SH-SY5Y (cell line): ENCODE data around the gene MAP4K1.

Experiments
- GATA2 ChIP-seq: IDR thresholded peaks from 2 replicates; pipeline ENCODE4 v1.6.1; 2011; ENCODE audit warnings: mild to moderate bottlenecking, low read depth, low read length
- GATA3 ChIP-seq: IDR thresholded peaks from 2 replicates; pipeline ENCODE4 v1.6.1; 2011; ENCODE audit warnings: low read depth, mild to moderate bottlenecking, low read length, moderate library complexity

The MAP4K1 gene

GRCh38 chr19:38580080-38580479 lies 37.7 kb downstream of the MAP4K1 start:
- TF ChIP-seq GATA3: no peak
- TF ChIP-seq GATA2: no peak

DNA sequence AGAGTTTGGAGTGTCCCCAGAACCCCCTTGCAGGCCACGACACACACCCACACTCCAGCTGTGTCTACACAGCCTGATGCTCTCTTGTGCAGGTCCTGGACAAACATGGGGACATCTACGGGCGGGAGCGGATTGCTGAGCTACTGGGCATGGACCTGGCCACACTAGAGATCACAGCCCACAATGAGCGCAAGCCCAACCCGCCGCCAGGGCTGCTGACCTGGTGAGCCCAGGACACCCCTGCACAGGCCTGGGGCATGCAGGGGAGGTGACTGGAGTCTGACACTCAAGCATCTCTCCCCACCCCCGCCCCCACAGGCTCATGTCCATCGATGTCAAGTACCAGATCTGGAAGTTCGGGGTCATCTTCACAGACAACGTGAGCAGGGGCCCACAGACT lies 39.9 kb downstream of the MAP4K1 start:
- no peak for TF ChIP-seq GATA3
- no peak for TF ChIP-seq GATA2

DNA sequence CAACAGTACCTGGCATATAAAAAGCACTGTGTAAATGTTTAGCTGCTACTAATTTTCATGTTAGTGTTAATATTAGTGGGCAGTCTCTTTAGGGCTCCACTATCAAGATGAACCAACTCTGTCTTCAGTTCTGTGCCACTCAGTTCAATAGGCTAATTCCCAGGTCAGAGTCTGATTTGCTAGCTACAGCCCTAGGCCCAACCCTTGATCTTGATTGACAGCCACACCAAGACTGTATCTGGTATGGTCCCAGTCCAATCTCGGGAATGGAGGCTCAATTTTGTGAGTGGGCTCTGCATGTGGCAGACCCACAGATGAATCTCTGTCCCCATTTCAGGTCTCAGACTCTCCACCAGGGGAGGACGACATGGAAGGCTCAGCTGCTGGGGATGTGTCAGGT lies 46.1 kb downstream of the MAP4K1 start:
- TF ChIP-seq GATA3 (no peak), GATA2 (no peak)

- TF ChIP-seq GATA3 (no peak), GATA2 (no peak)
Observed at GRCh38 chr19:38569368-38569983, 48.3 kb downstream of the MAP4K1 start.

DNA sequence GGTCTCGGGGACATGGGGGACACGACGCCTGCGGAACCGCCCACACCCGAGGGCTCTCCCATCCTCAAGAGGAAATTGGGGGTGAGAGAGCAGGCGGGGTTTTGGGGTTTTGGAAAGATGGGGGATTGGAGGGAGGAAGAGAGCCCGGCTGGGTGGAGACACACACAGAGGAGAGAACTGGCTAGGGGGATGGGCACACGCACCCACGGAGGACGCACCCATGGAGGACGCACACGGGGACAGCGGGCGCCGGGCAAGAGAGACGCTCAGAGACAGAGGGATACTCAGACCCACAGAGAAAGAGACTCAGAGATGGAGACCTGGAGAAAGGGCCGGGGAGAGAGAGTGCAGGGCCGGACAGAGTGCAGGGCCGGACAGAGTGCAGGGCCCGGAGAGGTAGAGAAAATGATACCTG lies 52.1 kb downstream of the MAP4K1 start:
- no peak for TF ChIP-seq GATA2
- TF ChIP-seq GATA3: no peak

GRCh38 chr19:38564981-38565690 lies 52.6 kb downstream of the MAP4K1 start:
- TF ChIP-seq GATA2: no peak
- TF ChIP-seq GATA3: no peak

DNA sequence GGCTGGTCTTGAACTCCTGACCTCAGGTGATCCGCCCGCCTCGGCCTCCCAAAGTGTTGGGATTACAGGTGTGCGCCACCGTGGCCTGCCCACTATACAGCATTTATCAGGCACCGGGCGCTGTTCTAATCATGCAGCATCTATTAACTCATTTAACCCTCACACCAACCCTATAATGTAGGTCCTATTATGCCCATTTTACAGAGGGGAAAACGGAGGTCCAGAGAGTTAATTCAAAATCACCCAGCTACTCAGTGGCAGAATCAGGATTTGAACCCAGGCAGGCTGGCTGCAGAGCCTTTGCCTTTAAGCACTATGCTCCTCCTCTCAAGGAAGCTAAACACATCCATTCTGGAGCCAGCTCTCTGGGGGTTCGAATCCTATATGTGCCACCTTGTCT lies 54.3 kb downstream of the MAP4K1 start:
- TF ChIP-seq GATA3: no peak
- TF ChIP-seq GATA2: no peak

DNA sequence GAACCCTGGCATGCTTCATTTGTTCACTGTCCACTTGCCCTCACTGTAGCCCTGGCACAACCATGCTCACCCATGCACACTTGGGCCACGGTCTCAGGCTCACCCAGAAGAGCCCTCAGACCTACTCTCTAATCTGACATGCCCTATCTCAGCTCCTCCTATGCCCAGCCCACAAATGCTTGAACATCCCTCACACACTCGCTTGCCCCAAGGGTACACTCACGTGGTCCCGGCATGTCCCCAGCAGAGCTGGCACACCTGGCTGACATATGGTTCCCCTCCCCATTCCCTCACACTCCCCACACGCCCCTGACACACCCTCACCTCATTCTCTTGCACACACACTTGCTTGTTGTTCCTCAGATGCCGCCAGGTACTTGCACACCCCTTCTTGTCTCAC lies 55.7 kb downstream of the MAP4K1 start:
- TF ChIP-seq GATA2 (no peak), GATA3 (no peak)

DNA sequence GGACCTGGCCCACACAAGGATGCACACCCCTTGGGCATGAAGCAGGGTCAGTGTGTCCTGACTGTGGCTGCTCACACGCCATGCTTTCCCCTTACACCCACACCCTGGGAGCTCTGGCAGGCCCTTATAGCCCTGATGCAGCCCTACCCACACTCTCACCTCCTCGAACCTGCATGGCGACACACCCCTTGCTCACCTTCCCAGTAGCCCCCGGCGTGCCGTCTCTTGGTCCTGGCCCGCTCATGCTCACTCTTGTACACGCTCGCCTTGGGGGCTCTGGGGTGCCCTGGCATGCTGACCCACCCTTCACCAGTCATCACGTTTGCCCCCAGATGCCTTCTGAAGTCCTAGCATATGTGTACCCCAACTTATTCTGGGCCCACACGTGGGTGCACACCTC lies 56.1 kb downstream of the MAP4K1 start:
- no peak for TF ChIP-seq GATA2
- TF ChIP-seq GATA3: no peak

DNA sequence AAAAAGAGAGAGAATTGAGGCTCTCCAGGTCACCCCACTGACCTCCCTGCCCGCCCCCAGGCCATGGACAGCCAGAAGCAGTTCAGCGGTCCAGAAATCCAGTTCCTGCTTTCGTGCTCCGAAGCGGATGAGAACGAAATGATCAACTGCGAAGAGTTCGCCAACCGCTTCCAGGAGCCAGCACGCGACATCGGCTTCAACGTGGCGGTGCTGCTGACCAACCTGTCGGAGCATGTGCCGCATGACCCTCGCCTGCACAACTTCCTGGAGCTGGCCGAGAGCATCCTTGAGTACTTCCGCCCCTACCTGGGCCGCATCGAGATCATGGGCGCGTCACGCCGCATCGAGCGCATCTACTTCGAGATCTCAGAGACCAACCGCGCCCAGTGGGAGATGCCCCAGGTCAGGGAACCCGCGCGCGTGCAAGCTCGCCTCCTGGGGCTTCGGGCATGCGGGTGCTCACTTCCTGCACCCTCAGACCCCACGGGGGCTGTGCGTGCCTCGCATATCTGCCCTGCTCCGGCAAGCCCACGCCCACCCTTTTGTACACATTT lies 56.6 kb downstream of the MAP4K1 start:
- TF ChIP-seq GATA2 (no peak), GATA3 (no peak)

DNA sequence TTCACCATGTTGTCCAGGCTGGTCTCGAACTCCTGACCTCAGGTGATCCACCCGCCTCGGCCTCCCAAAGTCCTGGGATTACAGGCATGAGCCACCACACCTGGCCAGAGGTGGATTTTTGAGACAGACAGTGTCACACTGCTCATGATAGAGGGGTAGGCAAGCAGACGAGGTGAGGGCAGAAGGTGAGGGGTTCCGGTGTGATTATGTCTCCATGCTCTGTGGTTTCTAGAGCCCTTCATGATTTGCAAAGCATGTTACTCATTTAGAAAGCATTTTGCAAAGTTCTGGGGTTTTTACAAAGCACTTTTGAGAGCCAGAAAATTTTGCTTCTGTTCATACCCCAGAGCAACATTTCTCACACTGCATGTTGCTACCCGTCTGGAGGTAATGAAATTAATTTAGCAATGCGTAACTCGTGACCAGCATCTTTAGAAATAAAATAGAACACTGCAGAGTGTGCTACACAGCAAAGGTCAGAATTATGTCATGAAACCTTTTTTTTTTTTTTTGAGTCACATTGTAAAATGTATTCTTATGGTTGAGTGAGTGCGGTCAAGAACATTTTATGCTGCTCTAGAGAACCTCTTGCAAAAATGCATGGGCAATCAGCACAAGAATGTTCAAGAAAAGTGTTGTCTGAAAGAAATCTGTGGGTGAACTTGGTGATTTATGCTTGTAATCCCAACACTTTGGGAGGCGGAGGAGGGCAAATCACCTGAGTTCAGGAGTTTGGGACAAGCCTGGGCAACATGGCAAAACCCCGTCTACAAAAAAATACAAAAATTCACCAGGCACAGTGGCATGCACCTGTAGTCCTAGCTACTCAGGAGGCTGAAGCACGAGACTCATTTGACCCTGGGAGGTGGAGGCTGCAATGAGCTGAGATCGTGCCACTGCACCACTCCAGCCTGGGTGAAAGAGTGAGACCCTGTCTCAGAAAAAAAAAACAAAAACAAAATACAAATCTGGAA lies 58.0 kb downstream of the MAP4K1 start:
- TF ChIP-seq GATA3 (no peak), GATA2 (no peak)

GRCh38 chr19:38557205-38557799 lies 60.5 kb downstream of the MAP4K1 start:
- TF ChIP-seq GATA3 (no peak), GATA2 (no peak)

DNA sequence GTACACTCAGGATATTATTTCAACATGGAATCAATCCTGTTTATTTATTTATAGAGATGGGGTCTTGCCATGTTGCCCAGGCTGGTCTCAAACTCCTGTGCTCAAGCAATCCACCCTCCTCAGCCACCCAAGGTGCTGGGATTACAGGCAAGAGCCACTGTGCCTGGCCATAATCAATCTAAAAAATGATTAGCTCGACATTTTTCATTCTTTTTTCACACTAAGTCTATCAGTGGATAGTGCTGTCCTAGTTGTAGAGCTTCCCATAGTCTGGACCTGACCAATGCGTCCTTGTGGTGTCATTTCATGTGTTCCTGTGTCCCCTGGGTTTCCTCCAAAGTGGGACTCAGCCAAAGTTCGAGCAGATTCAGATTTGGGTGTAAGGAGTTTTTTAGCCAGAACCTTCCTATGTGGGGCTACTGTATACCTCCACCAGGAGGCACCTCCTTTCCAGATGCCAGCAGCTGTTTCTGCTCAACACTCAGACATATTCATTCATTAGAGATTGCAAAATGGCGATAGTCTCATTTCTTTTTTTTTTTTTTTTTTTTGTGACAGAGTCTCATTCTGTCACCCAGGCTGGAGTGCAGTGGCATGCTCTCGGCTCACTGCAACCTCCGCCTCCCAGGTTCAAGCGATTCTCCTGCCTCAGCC lies 61.1 kb downstream of the MAP4K1 start:
- TF ChIP-seq GATA3: no peak
- no peak for TF ChIP-seq GATA2

DNA sequence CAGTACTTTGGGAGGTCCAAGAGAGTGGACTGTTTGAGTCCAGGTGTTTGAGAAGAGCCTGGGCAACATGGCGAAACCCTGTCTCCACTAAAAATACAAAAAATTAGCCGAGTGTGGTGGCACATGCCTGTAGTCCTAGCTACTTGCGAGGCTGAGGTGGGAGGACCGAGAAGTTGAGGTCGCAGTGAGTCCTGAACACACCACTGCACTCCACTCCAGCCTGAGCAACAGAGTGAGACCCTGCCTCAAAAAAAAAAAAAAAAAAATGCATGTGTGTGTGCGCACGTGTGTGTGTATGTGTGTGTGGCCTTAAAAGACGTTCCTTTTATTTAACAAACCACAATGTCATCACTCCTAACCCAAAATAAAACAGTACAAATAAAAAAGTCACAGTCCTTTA lies 62.6 kb downstream of the MAP4K1 start:
- TF ChIP-seq GATA2 (no peak), GATA3 (no peak)
